ENCODE data around the gene VAT1L.

The VAT1L gene

GRCh38 chr16:77784441-77785372 lies 3.7 kb upstream of the VAT1L start:
- H3K4me2 ChIP-seq (ENCODE audit: low read length), result no peak overlapping the region
- no peak overlapping the region for H3K4me3 ChIP-seq (ENCODE audit: low read length)
- peaks cover 9% of the 10 kb centered on the region for H3K4me1 ChIP-seq (ENCODE audit: control insufficient read depth, insufficient read depth, low read length)
- H3K36me3 ChIP-seq (ENCODE audit: insufficient read depth, low read length), result no peaks in the 10 kb centered on the region
- peaks cover 37% of the 10 kb centered on the region for H3K27me3 ChIP-seq (ENCODE audit: control insufficient read depth, insufficient read depth, low read length)
- H3K9ac ChIP-seq (ENCODE audit: low read depth, low read length), result no peak overlapping the region
- H3K9me3 ChIP-seq (replicated peaks; ENCODE audit: low read length), result no peaks in the 10 kb centered on the region

GRCh38 chr16:77785373-77785764 lies 3.0 kb upstream of the VAT1L start:
- Histone ChIP-seq H3K27me3 (ENCODE audit: control insufficient read depth, insufficient read depth, low read length) (peaks cover 43% of the 10 kb centered on the region), H3K4me2 (ENCODE audit: low read length) (no peak overlapping the region), H3K9me3 (replicated peaks; ENCODE audit: low read length) (no peaks in the 10 kb centered on the region)

GRCh38 chr16:77786186-77786847 lies 2.0 kb upstream of the VAT1L start:
- H3K4me1 ChIP-seq (ENCODE audit: control insufficient read depth, insufficient read depth, low read length), result peaks cover 5% of the 10 kb centered on the region
- no peaks in the 10 kb centered on the region for H3K36me3 ChIP-seq (ENCODE audit: insufficient read depth, low read length)
- no peak overlapping the region for H3K4me3 ChIP-seq (ENCODE audit: low read length)
- H3K27me3 ChIP-seq (ENCODE audit: control insufficient read depth, insufficient read depth, low read length), result peaks cover 51% of the 10 kb centered on the region
- no peak overlapping the region for H3K9ac ChIP-seq (ENCODE audit: low read depth, low read length)
- H3K4me2 ChIP-seq (ENCODE audit: low read length), result no peak overlapping the region
- H3K9me3 ChIP-seq (replicated peaks; ENCODE audit: low read length), result no peaks in the 10 kb centered on the region

More at GRCh38 chr16:77785373-77785764, 3.0 kb upstream of the VAT1L start:
- no peak overlapping the region for H3K9ac ChIP-seq (ENCODE audit: low read depth, low read length)
- peaks cover 5% of the 10 kb centered on the region for H3K4me1 ChIP-seq (ENCODE audit: control insufficient read depth, insufficient read depth, low read length)
- no peak overlapping the region for H3K4me3 ChIP-seq (ENCODE audit: low read length)
- no peaks in the 10 kb centered on the region for H3K36me3 ChIP-seq (ENCODE audit: insufficient read depth, low read length)

GRCh38 chr16:77787452-77787851 lies 912 bp upstream of the VAT1L start:
- Histone ChIP-seq H3K9me3 (replicated peaks; ENCODE audit: low read length) (no peaks in the 10 kb centered on the region), H3K4me1 (ENCODE audit: control insufficient read depth, insufficient read depth, low read length) (peaks cover 5% of the 10 kb centered on the region), H3K4me3 (ENCODE audit: low read length) (no peak overlapping the region), H3K27me3 (ENCODE audit: control insufficient read depth, insufficient read depth, low read length) (peaks cover 53% of the 10 kb centered on the region), H3K36me3 (ENCODE audit: insufficient read depth, low read length) (no peaks in the 10 kb centered on the region), H3K4me2 (ENCODE audit: low read length) (no peak overlapping the region), H3K9ac (ENCODE audit: low read depth, low read length) (no peak overlapping the region)

GRCh38 chr16:77789085-77790008 lies 983 bp downstream of the VAT1L start:
- H3K36me3 ChIP-seq (ENCODE audit: insufficient read depth, low read length), result no peaks in the 10 kb centered on the region
- H3K4me3 ChIP-seq (ENCODE audit: low read length), result peak overlapping the region; percentile 70
- H3K4me2 ChIP-seq (ENCODE audit: low read length), result peak overlapping the region; percentile 80
- no peak overlapping the region for H3K9ac ChIP-seq (ENCODE audit: low read depth, low read length)
- peaks cover 5% of the 10 kb centered on the region for H3K4me1 ChIP-seq (ENCODE audit: control insufficient read depth, insufficient read depth, low read length)
- H3K9me3 ChIP-seq (replicated peaks; ENCODE audit: low read length), result no peaks in the 10 kb centered on the region
- H3K27me3 ChIP-seq (ENCODE audit: control insufficient read depth, insufficient read depth, low read length), result peaks cover 53% of the 10 kb centered on the region

GRCh38 chr16:77790009-77790372 lies 1.6 kb downstream of the VAT1L start:
- Histone ChIP-seq H3K4me3 (ENCODE audit: low read length) (no peak overlapping the region), H3K36me3 (ENCODE audit: insufficient read depth, low read length) (no peaks in the 10 kb centered on the region), H3K9ac (ENCODE audit: low read depth, low read length) (no peak overlapping the region), H3K4me2 (ENCODE audit: low read length) (no peak overlapping the region), H3K9me3 (replicated peaks; ENCODE audit: low read length) (no peaks in the 10 kb centered on the region), H3K4me1 (ENCODE audit: control insufficient read depth, insufficient read depth, low read length) (peaks cover 5% of the 10 kb centered on the region), H3K27me3 (ENCODE audit: control insufficient read depth, insufficient read depth, low read length) (peaks cover 53% of the 10 kb centered on the region)

- H3K4me3 ChIP-seq (ENCODE audit: low read length), result no peak overlapping the region
- no peak overlapping the region for H3K9ac ChIP-seq (ENCODE audit: low read depth, low read length)
- H3K4me2 ChIP-seq (ENCODE audit: low read length), result no peak overlapping the region
- H3K27me3 ChIP-seq (ENCODE audit: control insufficient read depth, insufficient read depth, low read length), result peaks cover 48% of the 10 kb centered on the region
- no peaks in the 10 kb centered on the region for H3K36me3 ChIP-seq (ENCODE audit: insufficient read depth, low read length)
- H3K9me3 ChIP-seq (replicated peaks; ENCODE audit: low read length), result no peaks in the 10 kb centered on the region
- H3K4me1 ChIP-seq (ENCODE audit: control insufficient read depth, insufficient read depth, low read length), result peaks cover 5% of the 10 kb centered on the region
These were observed 2.5 kb downstream of the VAT1L start for GRCh38 chr16:77790912-77791311.

GRCh38 chr16:77793417-77793816 lies 5.1 kb downstream of the VAT1L start:
- Histone ChIP-seq H3K36me3 (ENCODE audit: insufficient read depth, low read length) (no peaks in the 10 kb centered on the region), H3K9me3 (replicated peaks; ENCODE audit: low read length) (no peaks in the 10 kb centered on the region), H3K4me1 (ENCODE audit: control insufficient read depth, insufficient read depth, low read length) (peaks cover under 1% of the 10 kb centered on the region), H3K4me3 (ENCODE audit: low read length) (no peak overlapping the region), H3K4me2 (ENCODE audit: low read length) (no peak overlapping the region), H3K27me3 (ENCODE audit: control insufficient read depth, insufficient read depth, low read length) (peaks cover 29% of the 10 kb centered on the region), H3K9ac (ENCODE audit: low read depth, low read length) (no peak overlapping the region)

GRCh38 chr16:77794586-77794985 lies 6.2 kb downstream of the VAT1L start:
- no peak overlapping the region for H3K4me3 ChIP-seq (ENCODE audit: low read length)
- no peak overlapping the region for H3K9ac ChIP-seq (ENCODE audit: low read depth, low read length)
- no peaks in the 10 kb centered on the region for H3K9me3 ChIP-seq (replicated peaks; ENCODE audit: low read length)
- peaks cover 18% of the 10 kb centered on the region for H3K27me3 ChIP-seq (ENCODE audit: control insufficient read depth, insufficient read depth, low read length)
- H3K4me1 ChIP-seq (ENCODE audit: control insufficient read depth, insufficient read depth, low read length), result no peaks in the 10 kb centered on the region
- no peaks in the 10 kb centered on the region for H3K36me3 ChIP-seq (ENCODE audit: insufficient read depth, low read length)
- no peak overlapping the region for H3K4me2 ChIP-seq (ENCODE audit: low read length)

GRCh38 chr16:77801817-77802216 lies 13.5 kb downstream of the VAT1L start:
- no peaks in the 10 kb centered on the region for H3K36me3 ChIP-seq (ENCODE audit: insufficient read depth, low read length)
- H3K9me3 ChIP-seq (replicated peaks; ENCODE audit: low read length), result no peaks in the 10 kb centered on the region
- no peaks in the 10 kb centered on the region for H3K27me3 ChIP-seq (ENCODE audit: control insufficient read depth, insufficient read depth, low read length)
- H3K4me1 ChIP-seq (ENCODE audit: control insufficient read depth, insufficient read depth, low read length), result no peaks in the 10 kb centered on the region
- no peak overlapping the region for H3K4me2 ChIP-seq (ENCODE audit: low read length)
- H3K4me3 ChIP-seq (ENCODE audit: low read length), result no peak overlapping the region
- H3K9ac ChIP-seq (ENCODE audit: low read depth, low read length), result no peak overlapping the region

GRCh38 chr16:77805398-77805797 lies 17.0 kb downstream of the VAT1L start:
- H3K4me3 ChIP-seq (ENCODE audit: low read length), result no peak overlapping the region
- no peaks in the 10 kb centered on the region for H3K36me3 ChIP-seq (ENCODE audit: insufficient read depth, low read length)
- H3K9me3 ChIP-seq (replicated peaks; ENCODE audit: low read length), result no peaks in the 10 kb centered on the region
- no peaks in the 10 kb centered on the region for H3K27me3 ChIP-seq (ENCODE audit: control insufficient read depth, insufficient read depth, low read length)
- H3K9ac ChIP-seq (ENCODE audit: low read depth, low read length), result no peak overlapping the region
- H3K4me1 ChIP-seq (ENCODE audit: control insufficient read depth, insufficient read depth, low read length), result no peaks in the 10 kb centered on the region
- H3K4me2 ChIP-seq (ENCODE audit: low read length), result no peak overlapping the region

All from skeletal muscle satellite cell (primary cell).